Naive thymus-derived CD8-positive, alpha-beta T cell (primary cell): Measurements from ENCODE around the gene ATP11B. TPM values are rescaled to one million over a fixed set of nuclear protein-coding genes. Genes with fewer than 3 reads are reported as not detected.

ENCODE experiments used
- ATAC-seq, 2 donors: fragments of 150-1000 bp; cut with Tn5 transposase in 1 of 2; sonication (Bioruptor Pico), chemical (Tn5 transposase) in 1 of 2; 1 replicate in 1 of 2; 2 replicates in 1 of 2; pipeline ENCODE4 v1.10.0; 2021; ENCODE audit warnings: mild to moderate bottlenecking in 2 of 2, moderate library complexity in 2 of 2
- POLR2A ChIA-PET: fragments of 350-600 bp; sonication (Branson Sonifier 250); formaldehyde crosslinking; loops from one replicate; lab custom pipeline; 2021; ENCODE audit warnings: antibody characterized with exemption; lab: Charles Lee
- DNase-seq, 10 donors: peaks; one replicate each; pipeline versions ENCODE4 v3.0.0 to v3.0.0-alpha.2; 2020 to 2022
- H3K27ac Mint-ChIP-seq, 10 donors: one replicate each; pipeline ENCODE4 v1.8.0; 2020 to 2022; ENCODE audit warnings: mild to moderate bottlenecking in 10 of 10, mixed read lengths in 10 of 10, moderate library complexity in 4 of 10, inconsistent platforms in 1 of 10
- H3K27me3 Mint-ChIP-seq, 5 donors: one replicate each; pipeline ENCODE4 v1.8.0; 2021 to 2022; ENCODE audit warnings: mixed read lengths in 5 of 5
- H3K36me3 Mint-ChIP-seq, 3 donors: one replicate each; pipeline ENCODE4 v1.8.0; 2020 to 2022; ENCODE audit warnings: mixed read lengths in 3 of 3, mild to moderate bottlenecking in 2 of 3, inconsistent platforms in 1 of 3
- H3K4me1 Mint-ChIP-seq, 4 donors: one replicate each; pipeline ENCODE4 v1.8.0; 2021 to 2022; ENCODE audit warnings: mixed read lengths in 4 of 4
- H3K4me3 Mint-ChIP-seq, 10 donors: one replicate each; pipeline ENCODE4 v1.8.0; 2020 to 2022; ENCODE audit warnings: mild to moderate bottlenecking in 10 of 10, mixed read lengths in 10 of 10, moderate library complexity in 6 of 10, inconsistent platforms in 1 of 10
- H3K9me3 Mint-ChIP-seq, 9 donors: one replicate each; pipeline ENCODE4 v1.8.0; 2020 to 2022; ENCODE audit warnings: mixed read lengths in 9 of 9, mild to moderate bottlenecking in 3 of 9, inconsistent platforms in 1 of 9, moderate library complexity in 1 of 9
- polyA plus RNA-seq, 3 donors: library from polyadenylated mRNA; unstranded; fragments of 300-500 nt; fragmentation: Illumina TruSeq; gene quantifications; one replicate each; pipeline ENCODE4 v1.2.3, GENCODE V29; 2021
- total RNA-seq, 8 experiments: library from RNA in 2 of 8; stranded (reverse) in 2 of 8; gene quantifications; one replicate each; pipeline ENCODE4 v1.2.3 and lab custom pipeline; 2021 to 2026

Gene ATP11B
- total RNA-seq (100 to 1,000 TPM; 116 to 125 TPM), polyA plus RNA-seq (10 to 100 TPM; 31.6 to 48.7 (median 39.5) TPM), total RNA-seq (lab: John Stamatoyannopoulos, UW) (165 to 310 (median 229) reads per million in 6 experiments)

- Mint-ChIP-seq H3K9me3 (no peaks in the 10 kb centered on the region), H3K4me1 (peaks cover 15 to 43% (median 29%) of the 10 kb centered on the region in 4 donors), H3K36me3 (peaks cover 0 to 3% (median 0%) of the 10 kb centered on the region in 3 donors), H3K4me3 (peak within 1 kb of the TSS; percentile 96 to 100 (median 99)), H3K27me3 (no peaks in the 10 kb centered on the region), H3K27ac (peak within 1 kb of the TSS; percentile 99 to 100 (median 100))
- DNase-seq (peak; percentile 75 to 90 (median 86)), ATAC-seq (peak; percentile 67 to 71)
- POLR2A ChIA-PET = interaction anchor here (0.7 to 2.9 kb wide), 7 partner anchors 10 to 44 kb away, joined by 3 to 13 read pairs (median 3); no protein-coding TSS in a partner anchor
Observed at GRCh38 chr3:182792901-182793662, at the start of gene ATP11B. ATP11B (plus strand) TSS chr3:182793504; CDS start chr3:182793760, 256 bp downstream.

GRCh38 chr3:182746959-182747358 lies 46.3 kb upstream of the ATP11B start:
- H3K27me3 Mint-ChIP-seq = peaks cover 0 to 4% (median 2%) of the 10 kb centered on the region in 5 donors
- no peak for ATAC-seq
- POLR2A ChIA-PET = no interaction called here
- H3K4me3 Mint-ChIP-seq = no peak overlapping the region
- H3K4me1 Mint-ChIP-seq = no peaks in the 10 kb centered on the region
- peaks cover 0 to 3% (median 0%) of the 10 kb centered on the region in 9 donors for H3K9me3 Mint-ChIP-seq
- no peak overlapping the region for H3K27ac Mint-ChIP-seq
- DNase-seq = no peak
- H3K36me3 Mint-ChIP-seq = peaks cover 0 to 3% (median 0%) of the 10 kb centered on the region in 3 donors

DNA sequence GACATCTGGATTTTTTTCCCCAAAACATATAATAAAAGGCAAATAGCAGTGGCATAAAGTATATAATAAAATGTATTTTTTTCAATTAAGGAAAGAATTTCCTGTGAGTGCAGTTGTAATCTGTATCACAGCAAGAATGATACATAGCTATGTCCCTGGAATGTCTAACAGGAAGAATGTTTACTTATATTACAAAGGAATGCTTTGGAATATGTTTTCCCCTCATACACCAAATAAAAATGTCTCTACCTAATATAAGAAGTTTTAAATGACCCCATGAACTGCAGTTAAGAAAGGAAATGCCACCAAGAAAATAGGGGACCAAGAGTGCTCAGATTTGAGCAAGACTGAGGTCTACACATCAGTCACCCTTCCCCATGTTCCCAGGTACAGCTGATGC lies 38.0 kb upstream of the ATP11B start:
- Mint-ChIP-seq H3K9me3 (peaks cover 0 to 8% (median 1%) of the 10 kb centered on the region in 9 donors), H3K4me1 (peaks cover 0 to 2% (median 0%) of the 10 kb centered on the region in 4 donors), H3K27ac (no peak overlapping the region), H3K36me3 (peaks cover 0 to 3% (median 0%) of the 10 kb centered on the region in 3 donors), H3K4me3 (no peak overlapping the region), H3K27me3 (peaks cover 0 to 10% (median 6%) of the 10 kb centered on the region in 5 donors)
- no peak for ATAC-seq
- POLR2A ChIA-PET = no interaction called here
- DNase-seq = no peak

DNA sequence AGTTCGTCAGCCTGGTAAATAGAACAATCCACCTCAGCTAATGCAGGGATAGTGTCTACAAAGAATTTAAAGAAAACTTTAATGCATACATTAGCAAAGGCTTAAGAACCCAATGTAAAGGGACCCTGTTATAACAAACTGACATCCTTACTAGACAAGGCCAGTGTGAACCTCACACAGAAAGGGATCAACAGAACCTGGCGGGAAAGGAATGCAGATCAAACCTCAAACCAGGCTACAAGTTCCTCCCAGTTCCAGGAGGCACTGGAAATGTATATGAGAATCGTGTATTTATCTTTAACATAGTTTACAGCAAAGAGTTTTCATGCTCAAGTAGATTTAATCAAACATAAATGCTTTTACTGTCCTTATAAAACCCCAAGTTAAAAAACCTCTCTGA lies 37.6 kb upstream of the ATP11B start:
- Mint-ChIP-seq H3K4me3 (no peak overlapping the region), H3K27ac (no peak overlapping the region), H3K4me1 (peaks cover 0 to 2% (median 0%) of the 10 kb centered on the region in 4 donors), H3K9me3 (peaks cover 0 to 8% (median 1%) of the 10 kb centered on the region in 9 donors), H3K27me3 (peaks cover 0 to 10% (median 6%) of the 10 kb centered on the region in 5 donors), H3K36me3 (peaks cover 0 to 3% (median 0%) of the 10 kb centered on the region in 3 donors)
- no peak for DNase-seq
- POLR2A ChIA-PET = no interaction called here
- ATAC-seq = no peak

DNA sequence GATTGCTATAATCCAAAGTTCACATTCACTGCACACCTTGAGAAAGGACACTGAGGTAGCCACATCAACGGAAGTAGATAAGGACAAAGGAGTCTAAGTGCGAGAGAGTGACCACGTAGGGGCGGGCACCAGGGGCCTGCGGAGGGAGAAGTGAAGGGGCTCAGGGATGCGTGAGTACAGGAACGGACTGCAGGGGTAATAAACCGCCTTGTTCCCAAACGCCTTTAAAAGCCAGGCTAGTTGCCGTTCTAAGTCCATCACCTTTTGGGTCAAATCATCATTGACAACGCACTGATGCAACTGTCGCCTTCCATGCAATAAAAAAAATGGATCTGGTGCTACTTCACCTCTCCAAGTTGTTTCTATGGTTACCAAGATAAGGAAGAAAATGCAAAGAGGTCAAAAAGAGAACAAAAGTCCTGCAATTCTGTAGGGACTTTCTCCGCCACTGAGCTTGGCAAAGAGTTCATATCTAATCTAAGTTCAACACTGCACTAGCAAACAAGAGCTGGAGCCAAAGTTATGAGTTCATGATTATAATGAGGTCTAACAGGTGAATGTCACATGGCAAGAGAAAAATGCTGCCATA lies 32.6 kb upstream of the ATP11B start:
- no peaks in the 10 kb centered on the region for H3K36me3 Mint-ChIP-seq
- H3K4me3 Mint-ChIP-seq = no peak overlapping the region
- POLR2A ChIA-PET = no interaction called here
- H3K27me3 Mint-ChIP-seq = peaks cover 7 to 19% (median 10%) of the 10 kb centered on the region in 5 donors
- H3K9me3 Mint-ChIP-seq = no peaks in the 10 kb centered on the region
- no peak overlapping the region for H3K27ac Mint-ChIP-seq
- no peaks in the 10 kb centered on the region for H3K4me1 Mint-ChIP-seq
- DNase-seq (no peak), ATAC-seq (no peak)

- ATAC-seq = no peak
- no peak for DNase-seq
Observed at GRCh38 chr3:182763896-182764295, 29.4 kb upstream of the ATP11B start.

GRCh38 chr3:182765287-182765686 lies 28.0 kb upstream of the ATP11B start:
- Mint-ChIP-seq H3K36me3 (no peaks in the 10 kb centered on the region), H3K4me3 (no peak overlapping the region), H3K4me1 (no peaks in the 10 kb centered on the region), H3K27me3 (peaks cover 5 to 10% (median 7%) of the 10 kb centered on the region in 5 donors), H3K27ac (no peak overlapping the region), H3K9me3 (no peaks in the 10 kb centered on the region)
- POLR2A ChIA-PET = no interaction called here
- ATAC-seq (no peak), DNase-seq (no peak)

More at GRCh38 chr3:182763896-182764295, 29.4 kb upstream of the ATP11B start:
- no peaks in the 10 kb centered on the region for H3K9me3 Mint-ChIP-seq
- no peaks in the 10 kb centered on the region for H3K36me3 Mint-ChIP-seq
- H3K4me3 Mint-ChIP-seq = no peak overlapping the region
- H3K4me1 Mint-ChIP-seq = no peaks in the 10 kb centered on the region
- H3K27me3 Mint-ChIP-seq = peaks cover 5 to 10% (median 9%) of the 10 kb centered on the region in 5 donors
- POLR2A ChIA-PET = no interaction called here
- no peak overlapping the region for H3K27ac Mint-ChIP-seq

DNA sequence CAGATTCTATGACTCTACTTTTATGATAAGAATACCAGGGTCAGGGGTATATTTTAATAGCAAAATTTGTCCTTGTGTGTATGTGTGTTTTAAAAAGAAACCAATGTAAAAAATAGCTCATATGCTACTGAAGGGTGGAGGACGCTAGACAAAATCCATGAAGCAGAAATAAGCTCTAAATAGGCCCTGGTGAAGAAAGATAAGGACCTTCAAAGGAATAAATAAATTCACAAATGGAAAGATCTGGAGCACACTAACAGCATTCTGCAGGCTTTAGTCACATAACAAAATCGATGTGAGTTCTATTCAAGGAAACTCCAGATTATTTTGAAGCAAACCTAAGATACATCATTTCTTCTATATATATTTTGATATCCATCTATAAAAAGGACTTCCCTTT lies 27.2 kb upstream of the ATP11B start:
- DNase-seq = no peak
- ATAC-seq = no peak
- Mint-ChIP-seq H3K9me3 (no peaks in the 10 kb centered on the region), H3K27ac (no peak overlapping the region), H3K27me3 (peaks cover 5 to 10% (median 7%) of the 10 kb centered on the region in 5 donors), H3K4me1 (no peaks in the 10 kb centered on the region), H3K4me3 (no peak overlapping the region), H3K36me3 (no peaks in the 10 kb centered on the region)
- POLR2A ChIA-PET = interaction anchor here (0.6 kb wide), 1 partner anchor 8 kb away, joined by 3 read pairs; no protein-coding TSS in a partner anchor

- H3K36me3 Mint-ChIP-seq = no peaks in the 10 kb centered on the region
- H3K4me3 Mint-ChIP-seq = no peak overlapping the region
- no peaks in the 10 kb centered on the region for H3K4me1 Mint-ChIP-seq
- H3K9me3 Mint-ChIP-seq = no peaks in the 10 kb centered on the region
- ATAC-seq = no peak
- no peak for DNase-seq
- peak overlapping the region in 1 of 10 donors; percentile 7 for H3K27ac Mint-ChIP-seq
- POLR2A ChIA-PET = no interaction called here
- H3K27me3 Mint-ChIP-seq = peaks cover 3 to 10% (median 4%) of the 10 kb centered on the region in 5 donors
Observed at GRCh38 chr3:182768413-182768812, 24.9 kb upstream of the ATP11B start.

GRCh38 chr3:182769673-182770072 lies 23.6 kb upstream of the ATP11B start:
- POLR2A ChIA-PET = interaction anchor here (1.0 kb wide), 1 partner anchor 23 kb away, joined by 3 read pairs; no protein-coding TSS in a partner anchor
- H3K27ac Mint-ChIP-seq = peak overlapping the region in 1 of 10 donors; percentile 49
- H3K27me3 Mint-ChIP-seq = no peaks in the 10 kb centered on the region
- no peak overlapping the region for H3K4me3 Mint-ChIP-seq
- H3K9me3 Mint-ChIP-seq = peaks cover 0 to 5% (median 0%) of the 10 kb centered on the region in 9 donors
- ATAC-seq = no peak
- H3K36me3 Mint-ChIP-seq = no peaks in the 10 kb centered on the region
- no peaks in the 10 kb centered on the region for H3K4me1 Mint-ChIP-seq
- DNase-seq = no peak

GRCh38 chr3:182782149-182782548 lies 11.2 kb upstream of the ATP11B start:
- peaks cover 0 to 8% (median 0%) of the 10 kb centered on the region in 9 donors for H3K9me3 Mint-ChIP-seq
- no peaks in the 10 kb centered on the region for H3K36me3 Mint-ChIP-seq
- peaks cover 0 to 4% (median 0%) of the 10 kb centered on the region in 4 donors for H3K4me1 Mint-ChIP-seq
- ATAC-seq (no peak), DNase-seq (no peak)
- POLR2A ChIA-PET = no interaction called here
- peaks cover 7 to 28% (median 16%) of the 10 kb centered on the region in 5 donors for H3K27me3 Mint-ChIP-seq
- no peak overlapping the region for H3K27ac Mint-ChIP-seq
- no peak overlapping the region for H3K4me3 Mint-ChIP-seq

- Mint-ChIP-seq H3K27me3 (peaks cover 7 to 28% (median 16%) of the 10 kb centered on the region in 5 donors), H3K4me1 (peaks cover 0 to 8% (median 0%) of the 10 kb centered on the region in 4 donors), H3K36me3 (no peaks in the 10 kb centered on the region), H3K27ac (no peak overlapping the region), H3K9me3 (no peaks in the 10 kb centered on the region), H3K4me3 (no peak overlapping the region)
- ATAC-seq (no peak), DNase-seq (no peak)
- POLR2A ChIA-PET = no interaction called here
Observed at GRCh38 chr3:182783106-182783505, 10.2 kb upstream of the ATP11B start.

GRCh38 chr3:182784542-182784941 lies 8.8 kb upstream of the ATP11B start:
- H3K4me1 Mint-ChIP-seq = peaks cover 0 to 12% (median 1%) of the 10 kb centered on the region in 4 donors
- no peak for DNase-seq
- POLR2A ChIA-PET = no interaction called here
- no peaks in the 10 kb centered on the region for H3K36me3 Mint-ChIP-seq
- H3K27me3 Mint-ChIP-seq = peaks cover 7 to 28% (median 16%) of the 10 kb centered on the region in 5 donors
- no peak overlapping the region for H3K27ac Mint-ChIP-seq
- no peaks in the 10 kb centered on the region for H3K9me3 Mint-ChIP-seq
- no peak for ATAC-seq
- H3K4me3 Mint-ChIP-seq = no peak overlapping the region
